Measurements from ENCODE around the gene CCDC15. TPM values are rescaled to one million over a fixed set of nuclear protein-coding genes. Genes with fewer than 3 reads are reported as not detected.
A peak's percentile ranks its signal among the peaks of the same experiment; 100 is the strongest.

Gene CCDC15
- total RNA-seq, 6 donors from 2014 or later: 0.89 to 3.1 (median 1.2) TPM

DNA sequence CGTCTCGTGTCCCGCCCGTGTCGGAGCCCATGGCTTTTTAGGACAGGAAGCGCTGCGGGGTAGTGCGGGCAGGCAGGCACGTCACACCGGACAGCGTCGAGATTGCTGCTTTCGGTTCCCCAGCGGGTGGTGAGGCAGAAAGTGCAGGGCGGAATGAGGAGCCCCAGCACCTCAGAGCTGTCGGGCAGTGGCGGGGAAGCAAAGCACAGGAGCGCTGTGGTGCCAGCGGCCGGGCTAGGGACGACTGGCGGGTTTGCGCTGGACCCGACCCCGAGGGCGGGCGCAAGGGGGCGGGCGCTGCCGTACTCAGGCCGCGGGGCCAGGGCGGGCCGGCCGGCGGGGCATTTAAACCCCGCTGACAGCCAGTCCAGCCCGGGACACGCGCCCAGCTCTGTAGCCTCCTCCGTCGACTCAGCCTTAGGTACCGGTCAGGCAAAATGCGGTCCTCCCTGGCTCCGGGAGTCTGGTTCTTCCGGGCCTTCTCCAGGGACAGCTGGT is 109.0 kb downstream of the CCDC15 start, which contains the start of gene SLC37A2:
TSS of gene SLC37A2 (plus strand) at position 375 of the 498 bp plus-strand sequence. CDS start at position 438, 63 bp downstream.
- 0% methylated on average over 7 to 27 of the region's 46 CpGs for WGBS, 2 donors
- Histone ChIP-seq H3K4me3 (peak within 1 kb of the TSS; percentile 44 to 73 (median 53)), H3K36me3 (no peaks in the 10 kb centered on the region), H3K27me3 (no peaks in the 10 kb centered on the region), H3K4me1 (peaks cover 8 to 19% (median 12%) of the 10 kb centered on the region in 4 donors), H3K9me3 (no peaks in the 10 kb centered on the region), H3K27ac (peak within 1 kb of the TSS; percentile 45 to 85 (median 80))
- TF ChIP-seq CTCF (IDR thresholded peaks at IDR 0.05) (peak; percentile 26 to 58 (median 47)), POLR2AphosphoS5 (IDR thresholded peaks at IDR 0.05) (peak; percentile 42 to 61), POLR2A (IDR thresholded peaks at IDR 0.05) (peak in 3 of 4 donors; percentile 28 to 88 (median 28)), EP300 (IDR thresholded peaks at IDR 0.05) (no peak)
- DNase-seq (peak; percentile 67 to 95), ATAC-seq (ENCODE audit: low FRiP score in 2 of 2) (peak; percentile 88 to 96)

- DNase-seq (peak in 1 of 2 donors; percentile 86), ATAC-seq (ENCODE audit: low FRiP score in 2 of 2) (peak in 1 of 2 donors; percentile 49)
- Histone ChIP-seq H3K4me1 (peaks cover 8 to 19% (median 12%) of the 10 kb centered on the region in 4 donors), H3K4me3 (peak overlapping the region; percentile 44 to 73 (median 53)), H3K27ac (peak overlapping the region; percentile 45 to 85 (median 80)), H3K9me3 (no peaks in the 10 kb centered on the region), H3K27me3 (no peaks in the 10 kb centered on the region), H3K36me3 (no peaks in the 10 kb centered on the region)
- TF ChIP-seq EP300 (IDR thresholded peaks at IDR 0.05) (no peak), CTCF (IDR thresholded peaks at IDR 0.05) (no peak), POLR2AphosphoS5 (IDR thresholded peaks at IDR 0.05) (no peak), POLR2A (IDR thresholded peaks at IDR 0.05) (no peak)
- 3 to 5% methylated on average over 20 to 35 of the region's 38 CpGs for WGBS, 2 donors
Measured at GRCh38 chr11:125063429-125064043, 109.5 kb downstream of the CCDC15 start.

GRCh38 chr11:125064070-125064469 is 110.1 kb downstream of the CCDC15 start:
- TF ChIP-seq CTCF (IDR thresholded peaks at IDR 0.05) (no peak), POLR2AphosphoS5 (IDR thresholded peaks at IDR 0.05) (no peak), POLR2A (IDR thresholded peaks at IDR 0.05) (no peak), EP300 (IDR thresholded peaks at IDR 0.05) (no peak)
- WGBS, 2 donors: 79% methylated on average over 7 of the region's 7 CpGs
- peak overlapping the region in 3 of 4 donors; percentile 52 to 73 (median 54) for H3K4me3 ChIP-seq
- H3K27me3 ChIP-seq: no peaks in the 10 kb centered on the region
- no peaks in the 10 kb centered on the region for H3K9me3 ChIP-seq
- H3K36me3 ChIP-seq: no peaks in the 10 kb centered on the region
- peak overlapping the region in 2 of 4 donors; percentile 84 to 85 for H3K27ac ChIP-seq
- ATAC-seq (ENCODE audit: low FRiP score in 2 of 2): no peak
- peaks cover 8 to 19% (median 12%) of the 10 kb centered on the region in 4 donors for H3K4me1 ChIP-seq
- no peak for DNase-seq

DNA sequence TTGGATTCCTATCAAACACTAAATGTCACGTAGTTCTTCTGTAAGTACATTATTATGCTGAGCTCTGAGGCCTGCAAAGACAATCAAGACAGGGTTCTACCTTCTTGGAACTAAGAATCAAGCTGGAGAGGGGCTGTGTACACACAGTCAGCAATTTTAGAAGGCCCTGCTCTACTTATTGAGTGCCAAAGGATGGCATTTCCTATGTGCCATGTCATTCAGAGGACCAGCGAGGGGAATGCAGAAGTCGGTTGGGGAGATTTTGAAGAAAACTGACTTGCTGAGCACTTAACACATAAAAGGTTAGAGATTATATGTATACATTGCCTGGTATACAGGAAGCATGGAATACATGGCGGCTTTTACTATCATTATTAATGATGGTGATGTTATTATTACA is 114.4 kb downstream of the CCDC15 start:
- H3K27me3 ChIP-seq: no peaks in the 10 kb centered on the region
- no peak for TF ChIP-seq CTCF (IDR thresholded peaks at IDR 0.05)
- no peak for TF ChIP-seq POLR2AphosphoS5 (IDR thresholded peaks at IDR 0.05)
- TF ChIP-seq POLR2A (IDR thresholded peaks at IDR 0.05): no peak
- no peak for TF ChIP-seq EP300 (IDR thresholded peaks at IDR 0.05)
- ATAC-seq (ENCODE audit: low FRiP score in 2 of 2): no peak
- H3K36me3 ChIP-seq: no peaks in the 10 kb centered on the region
- WGBS, 2 donors: 76 to 81% methylated on average over 3 to 4 of the region's 4 CpGs
- no peak overlapping the region for H3K4me3 ChIP-seq
- DNase-seq: no peak
- H3K9me3 ChIP-seq: no peaks in the 10 kb centered on the region
- no peak overlapping the region for H3K27ac ChIP-seq
- peaks cover 7 to 24% (median 13%) of the 10 kb centered on the region in 4 donors for H3K4me1 ChIP-seq
